LHCN-M2 (cell line): Measurements from ENCODE around the gene RYR1. TPM values are rescaled to one million over a fixed set of nuclear protein-coding genes. Genes with fewer than 3 reads are reported as not detected.
"Not testable (repeated sequence)": the region's sequence is repeated elsewhere in the genome, so short reads cannot be mapped to it uniquely, and the experiment has no call there.

Source experiments
- DNase-seq: peaks from one replicate; pipeline ENCODE4 v3.0.0-alpha.2; 2012; ENCODE audit warnings: low read depth
- total RNA-seq: library from RNA; depleted of rRNA; stranded (reverse); fragments of >200 nt; gene quantifications from 2 replicates; pipeline ENCODE4 v1.2.3, GENCODE V29; 2014

RYR1 gene
- total RNA-seq, 1 experiment from 2014 or later, result 1.6 TPM

DNA sequence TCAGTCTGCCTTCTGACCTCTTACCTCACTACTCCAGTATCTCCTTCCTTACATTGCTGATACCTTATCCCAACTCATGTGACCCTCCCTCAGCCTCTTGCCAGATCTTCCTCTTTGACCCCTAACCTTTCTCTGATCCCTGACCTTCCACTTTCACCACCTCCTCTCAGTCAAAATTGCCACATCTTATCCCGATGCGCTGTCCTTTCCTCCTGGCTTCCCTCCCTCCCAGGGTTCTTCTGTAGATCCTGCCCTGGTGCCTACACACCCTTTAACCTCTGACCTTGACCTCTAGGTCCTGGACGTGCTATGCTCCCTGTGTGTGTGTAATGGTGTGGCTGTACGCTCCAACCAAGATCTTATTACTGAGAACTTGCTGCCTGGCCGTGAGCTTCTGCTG, 23.7 kb downstream of the RYR1 start:
- DNase-seq, result no peak

DNA sequence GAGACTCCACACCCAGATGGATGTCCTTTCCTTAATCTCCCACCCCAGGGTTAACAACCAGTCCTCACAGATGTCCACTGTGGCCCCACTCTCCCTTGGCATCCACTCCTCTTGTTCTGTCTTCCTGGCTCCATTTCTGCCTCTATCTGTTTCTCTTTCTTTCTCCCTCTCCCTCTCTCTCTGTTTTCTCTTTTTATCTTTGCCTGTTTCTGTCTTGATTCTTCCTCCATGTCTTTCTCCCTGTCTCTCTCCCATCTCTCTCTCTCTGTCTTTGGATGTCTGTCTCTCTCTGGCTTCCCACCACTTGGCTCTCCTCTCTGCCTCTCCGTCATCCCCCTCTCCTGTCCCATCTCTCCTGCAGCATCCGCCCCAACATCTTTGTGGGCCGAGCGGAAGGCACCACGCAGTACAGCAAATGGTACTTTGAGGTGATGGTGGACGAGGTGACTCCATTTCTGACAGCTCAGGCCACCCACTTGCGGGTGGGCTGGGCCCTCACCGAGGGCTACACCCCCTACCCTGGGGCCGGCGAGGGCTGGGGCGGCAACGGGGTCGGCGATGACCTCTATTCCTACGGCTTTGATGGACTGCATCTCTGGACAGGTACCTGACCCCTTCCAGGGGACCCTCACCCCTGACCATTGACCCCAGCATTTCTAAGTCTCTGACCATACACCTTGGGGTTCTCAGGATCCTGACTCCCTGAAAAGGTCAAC, 24.4 kb downstream of the RYR1 start:
- DNase-seq, result no peak

GRCh38 chr19:38458991-38459390, 25.5 kb downstream of the RYR1 start:
- DNase-seq, result no peak

- DNase-seq, result no peak
These were observed 29.9 kb downstream of the RYR1 start for GRCh38 chr19:38463365-38463764.

DNA sequence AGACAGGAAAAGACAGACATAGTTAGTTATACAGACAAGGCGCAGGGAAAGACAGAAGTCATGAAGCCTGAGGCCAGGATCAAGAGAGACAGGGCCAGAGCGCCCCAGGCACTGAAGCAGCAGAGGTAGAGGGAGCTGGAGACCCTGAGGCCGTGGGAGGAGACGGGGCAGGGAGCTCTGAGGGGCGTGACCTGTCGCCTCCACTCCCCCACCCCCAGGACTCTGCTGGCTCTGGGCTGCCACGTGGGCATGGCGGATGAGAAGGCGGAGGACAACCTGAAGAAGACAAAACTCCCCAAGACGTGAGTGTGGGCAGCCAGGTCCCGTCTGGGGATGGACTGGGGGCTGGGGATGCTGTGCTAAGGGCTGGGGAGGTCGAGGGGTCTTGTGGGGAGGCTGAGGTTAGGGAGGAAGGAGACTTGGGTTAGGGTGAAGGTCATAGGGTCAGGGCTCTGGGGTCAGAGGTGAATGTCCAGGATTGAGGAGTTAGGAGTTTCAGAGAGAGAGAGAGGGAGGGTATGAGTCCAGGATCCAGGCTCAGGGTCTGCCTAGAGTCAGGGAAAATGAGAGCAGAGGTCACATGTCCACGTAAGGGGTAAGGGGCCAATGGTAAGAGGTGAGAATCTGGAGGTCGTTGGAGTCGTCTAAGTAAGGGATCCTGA, 31.1 kb downstream of the RYR1 start:
- DNase-seq, result no peak

DNA sequence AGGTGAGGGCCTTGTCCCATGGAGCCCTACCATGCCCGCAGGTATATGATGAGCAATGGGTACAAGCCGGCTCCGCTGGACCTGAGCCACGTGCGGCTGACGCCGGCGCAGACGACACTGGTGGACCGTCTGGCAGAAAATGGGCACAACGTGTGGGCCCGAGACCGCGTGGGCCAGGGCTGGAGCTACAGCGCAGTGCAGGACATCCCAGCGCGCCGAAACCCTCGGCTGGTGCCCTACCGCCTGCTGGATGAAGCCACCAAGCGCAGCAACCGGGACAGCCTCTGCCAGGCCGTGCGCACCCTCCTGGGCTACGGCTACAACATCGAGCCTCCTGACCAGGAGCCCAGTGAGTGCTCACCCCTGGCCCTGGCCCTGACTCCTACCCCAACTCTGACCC, 32.6 kb downstream of the RYR1 start:
- DNase-seq, result no peak

GRCh38 chr19:38467541-38468525, 34.3 kb downstream of the RYR1 start:
- DNase-seq, result no peak

- no peak for DNase-seq
These were observed 35.7 kb downstream of the RYR1 start for GRCh38 chr19:38469151-38469550.

DNA sequence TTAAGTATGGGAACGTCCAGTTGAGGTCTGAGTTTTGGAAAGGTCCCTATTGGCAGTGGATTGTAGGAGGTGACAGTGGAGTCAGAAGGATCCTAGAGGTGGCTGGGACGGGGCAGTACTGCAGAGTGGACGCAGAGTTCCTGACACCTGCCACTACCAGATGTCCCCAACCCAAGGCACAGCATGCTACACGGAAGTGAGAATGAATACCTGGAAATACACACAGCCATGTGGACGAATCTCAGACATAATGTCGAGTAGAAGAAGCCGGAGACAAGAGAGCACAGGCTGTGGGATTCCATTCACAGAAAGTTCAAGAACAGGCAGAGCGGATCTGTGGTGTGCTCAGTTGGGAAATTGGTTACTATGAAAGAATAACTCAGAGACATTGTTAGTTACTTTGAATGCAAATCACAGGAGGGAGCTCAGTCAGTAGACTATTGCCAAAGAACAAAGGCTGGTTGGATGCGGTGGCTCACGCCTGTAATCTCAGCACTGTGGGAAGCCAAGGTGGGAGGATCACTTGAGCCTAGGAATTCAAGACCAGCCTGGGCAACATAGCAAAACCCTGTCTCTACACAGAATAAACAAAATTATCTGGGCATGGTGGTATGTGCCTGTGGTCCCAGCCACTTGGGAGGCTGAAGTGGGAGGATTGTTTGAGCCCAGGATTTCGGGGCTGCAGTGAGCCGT, 37.4 kb downstream of the RYR1 start:
- no peak for DNase-seq

DNA sequence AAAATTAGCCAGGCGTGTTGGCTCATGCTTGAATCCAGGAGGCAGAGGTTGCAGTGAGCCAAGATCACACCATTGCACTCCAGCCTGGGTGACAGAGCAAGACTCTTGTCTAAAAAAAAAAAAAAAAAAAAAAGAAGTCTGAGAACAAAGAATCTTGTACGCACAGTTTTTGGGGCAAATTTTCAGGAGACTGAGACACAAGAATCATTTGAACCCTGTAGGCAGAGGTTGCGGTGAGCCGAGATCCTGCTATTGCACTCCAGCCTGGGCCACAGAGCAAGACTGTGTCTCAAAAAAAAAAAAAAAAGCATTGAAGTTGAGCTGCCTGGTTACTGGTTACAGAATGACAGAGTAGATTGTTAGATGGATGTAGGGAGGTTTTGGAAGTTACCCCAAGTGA, 39.2 kb downstream of the RYR1 start:
- not testable (repeated sequence) for DNase-seq

- DNase-seq, result no peak
These were observed 39.7 kb downstream of the RYR1 start for GRCh38 chr19:38473201-38473600.

DNA sequence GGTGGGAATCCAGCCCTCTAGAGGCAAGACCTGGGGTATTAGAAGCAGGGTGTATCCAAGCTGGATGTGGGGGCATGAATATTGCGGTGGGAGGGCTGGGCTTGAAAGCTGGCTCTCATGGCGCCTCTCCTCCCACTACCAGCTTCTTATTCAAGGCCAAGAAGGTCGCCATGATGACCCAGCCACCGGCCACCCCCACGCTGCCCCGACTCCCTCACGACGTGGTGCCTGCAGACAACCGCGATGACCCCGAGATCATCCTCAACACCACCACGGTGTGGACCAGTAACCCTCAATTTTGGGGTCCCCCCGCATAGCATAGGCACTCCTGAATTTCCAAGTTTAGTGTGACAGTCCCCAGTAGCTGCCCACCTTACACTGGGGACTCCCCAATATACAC, 41.7 kb downstream of the RYR1 start:
- DNase-seq, result no peak

DNA sequence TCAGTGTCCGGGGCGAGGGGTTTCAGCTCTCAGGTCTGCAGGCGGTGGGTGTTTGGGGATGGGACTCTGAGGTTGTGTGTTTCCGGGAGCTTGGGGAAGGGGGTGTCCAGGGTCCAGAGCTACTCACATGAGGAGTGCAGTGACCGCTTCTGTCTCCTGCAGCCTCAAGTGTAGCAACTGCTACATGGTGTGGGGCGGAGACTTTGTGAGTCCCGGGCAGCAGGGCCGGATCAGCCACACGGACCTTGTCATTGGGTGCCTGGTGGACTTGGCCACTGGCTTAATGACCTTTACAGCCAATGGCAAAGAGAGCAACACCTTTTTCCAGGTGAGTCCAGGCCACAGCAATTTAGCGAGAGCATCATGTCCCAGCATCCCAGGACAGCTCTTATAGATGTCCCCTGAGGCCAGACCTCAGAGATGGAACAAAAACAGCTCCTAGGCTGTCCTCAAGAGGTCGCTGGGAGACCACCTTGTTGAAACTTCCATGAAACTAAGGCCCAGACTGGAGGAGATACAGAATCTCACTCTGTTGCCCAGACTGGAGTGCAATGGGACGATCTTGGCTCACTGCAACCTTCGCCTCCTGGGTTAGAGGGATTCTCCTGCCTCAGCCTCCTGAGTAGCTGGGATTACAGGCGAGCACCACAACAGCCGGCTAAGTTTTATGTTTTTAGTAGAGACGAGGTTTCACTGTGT, 44.9 kb downstream of the RYR1 start:
- peak; percentile 5 for DNase-seq

DNA sequence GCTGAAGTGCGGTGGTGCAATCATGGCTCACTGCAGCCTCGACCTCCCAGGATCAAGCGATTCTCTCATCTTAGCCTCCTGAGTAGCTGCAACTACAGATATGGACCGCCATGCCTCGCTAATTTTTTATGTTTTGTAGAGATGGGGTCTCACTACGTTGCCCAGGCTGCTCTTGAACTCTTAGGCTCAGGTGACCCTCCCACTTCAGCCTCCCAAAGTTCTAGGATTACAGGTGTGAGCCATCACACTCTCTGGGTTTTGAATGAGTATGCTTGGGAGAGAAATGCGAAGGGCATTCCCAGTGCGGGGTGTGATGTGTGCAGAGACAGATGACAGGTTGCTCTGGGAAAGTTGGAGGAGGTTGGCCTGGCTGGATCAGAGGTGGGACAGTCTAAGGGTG, 49.0 kb downstream of the RYR1 start:
- DNase-seq, result no peak

DNA sequence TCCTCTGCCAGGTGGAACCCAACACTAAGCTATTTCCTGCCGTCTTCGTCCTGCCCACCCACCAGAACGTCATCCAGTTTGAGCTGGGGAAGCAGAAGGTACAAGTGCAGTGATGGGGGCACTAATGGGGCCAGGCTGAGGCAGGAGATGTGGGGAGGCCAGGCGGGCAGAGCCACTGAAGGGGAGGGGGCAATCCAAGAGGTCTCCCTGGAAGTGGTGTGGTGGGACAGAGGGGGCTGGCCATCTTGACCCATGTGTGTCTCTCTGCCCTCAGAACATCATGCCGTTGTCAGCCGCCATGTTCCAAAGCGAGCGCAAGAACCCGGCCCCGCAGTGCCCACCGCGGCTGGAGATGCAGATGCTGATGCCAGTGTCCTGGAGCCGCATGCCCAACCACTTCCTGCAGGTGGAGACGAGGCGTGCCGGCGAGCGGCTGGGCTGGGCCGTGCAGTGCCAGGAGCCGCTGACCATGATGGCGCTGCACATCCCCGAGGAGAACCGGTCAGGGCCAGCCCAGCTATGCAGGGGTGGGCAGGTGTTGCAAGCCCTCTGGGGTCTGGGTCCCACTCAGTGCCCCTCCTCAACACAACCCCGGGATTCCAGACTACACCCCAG, 49.6 kb downstream of the RYR1 start:
- DNase-seq, result no peak

GRCh38 chr19:38484747-38485146, 51.3 kb downstream of the RYR1 start:
- DNase-seq, result no peak

GRCh38 chr19:38485541-38486285, 52.2 kb downstream of the RYR1 start:
- DNase-seq, result no peak

DNA sequence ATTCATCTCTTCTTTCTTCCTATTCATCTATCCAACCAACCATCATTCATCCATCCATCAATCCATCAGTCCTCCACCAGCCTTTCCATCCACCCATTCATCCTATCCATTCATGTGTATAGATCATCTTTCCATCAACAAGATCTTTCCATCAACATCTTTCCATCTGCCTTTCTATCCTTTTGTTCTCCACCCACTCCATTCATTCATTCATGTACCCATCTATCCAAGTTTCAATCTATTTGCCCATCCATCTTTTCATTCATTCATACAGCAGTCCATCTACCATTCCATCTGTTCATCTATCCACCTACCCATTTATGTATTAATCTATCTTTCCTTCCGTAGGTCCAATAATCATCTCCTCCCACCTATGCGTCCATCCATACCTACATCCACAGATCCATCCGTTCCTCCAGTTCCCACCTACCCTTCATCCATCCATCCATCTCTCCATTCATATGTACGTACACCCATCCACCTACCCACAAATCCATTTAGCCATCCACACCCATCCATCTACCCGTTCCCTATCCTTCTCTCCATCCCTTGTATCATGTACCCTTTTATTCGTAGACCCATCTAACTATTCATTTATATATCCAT, 53.3 kb downstream of the RYR1 start:
- DNase-seq, result no peak

GRCh38 chr19:38488096-38488495, 54.6 kb downstream of the RYR1 start:
- DNase-seq, result no peak
